CD4-positive, CD25-positive, alpha-beta regulatory T cell (primary cell): Measurements from ENCODE around the gene CARD19. TPM values are rescaled to one million over a fixed set of nuclear protein-coding genes. Genes with fewer than 3 reads are reported as not detected.

ENCODE experiments used
- ATAC-seq, 2 donors: fragments of 150-1000 bp; cut with Tn5 transposase; one replicate each; pipeline ENCODE4 v1.10.0; 2021; ENCODE audit warnings: low read depth in 2 of 2, moderate number of reproducible peaks in 2 of 2, moderate library complexity in 1 of 2
- DNase-seq, 3 donors: peaks; one replicate each; pipeline versions ENCODE4 v3.0.0 to v3.0.0-alpha.2; 2012 to 2022; ENCODE audit warnings: mixed read lengths in 1 of 3
- H3K27ac ChIP-seq: one replicate; pipeline ENCODE4 v1.7.0; 2013; ENCODE audit warnings: mild to moderate bottlenecking, low read length; ENCODE audit not compliant: insufficient read depth, poor library complexity, severe bottlenecking
- H3K27me3 ChIP-seq: one replicate; pipeline ENCODE4 v1.7.0; 2013; ENCODE audit warnings: low read length; ENCODE audit not compliant: control insufficient read depth, insufficient read depth
- H3K36me3 ChIP-seq: one replicate; pipeline ENCODE4 v1.7.0; 2013; ENCODE audit warnings: mild to moderate bottlenecking, low read length, moderate library complexity; ENCODE audit not compliant: control insufficient read depth, insufficient read depth
- H3K4me1 ChIP-seq: 2 replicates; pipeline ENCODE4 v1.7.0; 2013; ENCODE audit warnings: mild to moderate bottlenecking, low read length; ENCODE audit not compliant: insufficient read depth, control insufficient read depth, poor library complexity, severe bottlenecking
- H3K4me3 ChIP-seq: one replicate; pipeline ENCODE4 v1.7.0; 2013; ENCODE audit warnings: low read depth, mild to moderate bottlenecking, low read length, moderate library complexity
- H3K9me3 ChIP-seq, 2 experiments: 1 replicate in 1 of 2; 2 replicates in 1 of 2; pipeline ENCODE4 v1.7.0; 2013; ENCODE audit warnings: low read length in 2 of 2, mild to moderate bottlenecking in 1 of 2, moderate library complexity in 1 of 2; ENCODE audit not compliant: control insufficient read depth in 2 of 2
- H3K27ac Mint-ChIP-seq, 3 donors: one replicate each; pipeline ENCODE4 v1.8.0; 2020 to 2022; ENCODE audit warnings: mild to moderate bottlenecking in 3 of 3, mixed read lengths in 3 of 3, moderate library complexity in 2 of 3
- H3K27me3 Mint-ChIP-seq: one replicate; pipeline ENCODE4 v1.8.0; 2022; ENCODE audit warnings: mild to moderate bottlenecking, mixed read lengths
- H3K36me3 Mint-ChIP-seq: one replicate; pipeline ENCODE4 v1.8.0; 2020; ENCODE audit warnings: mixed read lengths
- H3K4me1 Mint-ChIP-seq, 4 donors: one replicate each; pipeline ENCODE4 v1.8.0; 2020 to 2022; ENCODE audit warnings: mixed read lengths in 4 of 4, mild to moderate bottlenecking in 1 of 4
- H3K4me3 Mint-ChIP-seq, 4 donors: one replicate each; pipeline ENCODE4 v1.8.0; 2020 to 2022; ENCODE audit warnings: mild to moderate bottlenecking in 4 of 4, mixed read lengths in 4 of 4, moderate library complexity in 3 of 4
- H3K9me3 Mint-ChIP-seq, 7 donors: one replicate each; pipeline ENCODE4 v1.8.0; 2020 to 2022; ENCODE audit warnings: mixed read lengths in 7 of 7, mild to moderate bottlenecking in 3 of 7, moderate library complexity in 2 of 7
- polyA plus RNA-seq, 4 donors: library from polyadenylated mRNA; unstranded; fragments of 300-500 nt; fragmentation: Illumina TruSeq; gene quantifications; one replicate each; pipeline ENCODE4 v1.2.3, GENCODE V29; 2021
- total RNA-seq: library from RNA; stranded (reverse); gene quantifications from one replicate; pipeline ENCODE4 v1.2.3, GENCODE V29; 2022

CARD19 gene
- total and polyA plus RNA-seq, 5 donors from 2014 or later: 60.0 to 89.1 (median 72.6) TPM

- DNase-seq (no peak), ATAC-seq (no peak)
- Histone ChIP-seq H3K27ac (no peak overlapping the region), H3K9me3 (no peaks in the 10 kb centered on the region), H3K36me3 (no peaks in the 10 kb centered on the region), H3K27me3 (no peaks in the 10 kb centered on the region), H3K4me3 (no peak overlapping the region), H3K4me1 (no peaks in the 10 kb centered on the region)
- H3K36me3 Mint-ChIP-seq: no peaks in the 10 kb centered on the region
- H3K4me1 Mint-ChIP-seq: peaks cover 0 to 9% (median 5%) of the 10 kb centered on the region in 4 donors
- H3K27ac Mint-ChIP-seq: no peak overlapping the region
- H3K4me3 Mint-ChIP-seq: no peak overlapping the region
- H3K27me3 Mint-ChIP-seq: no peaks in the 10 kb centered on the region
- no peaks in the 10 kb centered on the region for H3K9me3 Mint-ChIP-seq
Measured at GRCh38 chr9:93161786-93162562, 66.0 kb downstream of the CARD19 start.

Other genes with a start within 250 kb of the CARD19 start
- gene ZNF484, start 218.2 kb upstream of the CARD19 start, total RNA-seq: 16.5 TPM
- 1 to 10 TPM; 3.7 to 6.3 (median 4.5) TPM for gene ZNF484, start 218.2 kb upstream of the CARD19 start, polyA plus RNA-seq
- 188 TPM for gene FGD3, start 148.7 kb upstream of the CARD19 start, total RNA-seq
- gene FGD3, start 148.7 kb upstream of the CARD19 start, polyA plus RNA-seq: 100 to 1,000 TPM in 1 of 4 donors, 10 to 100 TPM in 3; 71.6 to 105 (median 87.2) TPM
- gene SUSD3, start 37.5 kb upstream of the CARD19 start, total RNA-seq: 68.7 TPM
- 100 to 1,000 TPM; 187 to 229 (median 210) TPM for gene SUSD3, start 37.5 kb upstream of the CARD19 start, polyA plus RNA-seq
- gene NINJ1, start 38.0 kb downstream of the CARD19 start, total RNA-seq: 144 TPM
- gene NINJ1, start 38.0 kb downstream of the CARD19 start, polyA plus RNA-seq: 100 to 1,000 TPM in 1 of 4 donors, 10 to 100 TPM in 3; 68.5 to 104 (median 73.2) TPM
- 0.22 TPM for gene WNK2, start 87.9 kb downstream of the CARD19 start, total RNA-seq
- gene WNK2, start 87.9 kb downstream of the CARD19 start, polyA plus RNA-seq: not detected